ENCODE data around the gene PRDM8. TPM values are rescaled to one million over a fixed set of nuclear protein-coding genes. Genes with fewer than 3 reads are reported as not detected.

PRDM8 gene
- polyA plus RNA-seq, 2 of the 4 experiments (the other 2 are of a cell fraction), result 0.10 to 0.14 TPM

GRCh38 chr4:80215449-80216052 is 18.2 kb downstream of the PRDM8 start:
- no peak overlapping the region for H3K27ac ChIP-seq
- no peaks in the 10 kb centered on the region for H3K9me3 ChIP-seq
- DNase-seq (ENCODE audit: low read depth in 1 of 2, low spot score in 1 of 2) (no peak), ATAC-seq (peak in 1 of 2 experiments; percentile 33; a peak in 1 of 6 replicates), FAIRE-seq (no peak)
- H3K4me2 ChIP-seq, result no peak overlapping the region
- H3K4me3 ChIP-seq, result no peak overlapping the region
- WGBS (ENCODE audit: missing lambda C conversion rate), result 1% methylated on average over 5 of the region's 5 CpGs
- H3K4me1 ChIP-seq, result no peaks in the 10 kb centered on the region
- ChIA-PET POLR2A (no interaction called here), CTCF (interaction anchor here (0.7 to 1.4 kb wide), 7 partner anchors 13 to 1263 kb away, joined by 3 to 7 read pairs (median 5); partner anchors contain the start of gene CFAP299)
- TF ChIP-seq CTCF (IDR thresholded peaks at IDR 0.05) (peak; percentile 58; the same call in 2 of the 3 replicates), RAD21 (conservative IDR thresholded peaks at IDR 0.05 in 1 of 2, IDR thresholded peaks at IDR 0.05 in 1 of 2) (peak; percentile 49 to 60), SMC3 (IDR thresholded peaks at IDR 0.05) (peak; percentile 53; the same call in 2 of the 3 replicates), JUNB (IDR thresholded peaks at IDR 0.05) (no peak), NPAS2 (CRISPR knock-in tag; IDR thresholded peaks at IDR 0.05; ENCODE audit: borderline replicate concordance) (no peak), BHLHE40 (IDR thresholded peaks at IDR 0.05; ENCODE audit: low read depth, low read length) (no peak)

- no peaks in the 10 kb centered on the region for H3K9me3 ChIP-seq
- ChIA-PET POLR2A (no interaction called here), CTCF (interaction anchor here (0.7 to 1.4 kb wide), 7 partner anchors 13 to 1263 kb away, joined by 3 to 7 read pairs (median 5); partner anchors contain the start of gene CFAP299)
- no peaks in the 10 kb centered on the region for H3K4me1 ChIP-seq
- H3K27ac ChIP-seq, result no peak overlapping the region
- no peak for DNase-seq (ENCODE audit: low read depth in 1 of 2, low spot score in 1 of 2)
- H3K4me3 ChIP-seq, result no peak overlapping the region
- 10% methylated on average over 2 of the region's 2 CpGs for WGBS (ENCODE audit: missing lambda C conversion rate)
- ATAC-seq, result no peak
- no peak for FAIRE-seq
- H3K4me2 ChIP-seq, result no peak overlapping the region
- TF ChIP-seq ZSCAN20 (CRISPR knock-in tag; IDR thresholded peaks at IDR 0.05) (no peak), PHF8 (IDR thresholded peaks at IDR 0.05; ENCODE audit: borderline replicate concordance, low read depth) (no peak), BHLHE40 (IDR thresholded peaks at IDR 0.05; ENCODE audit: low read depth, low read length) (no peak), POLR2A (IDR thresholded peaks at IDR 0.05; ENCODE audit: low read length) (no peak), TFCP2L1 (CRISPR knock-in tag; IDR thresholded peaks at IDR 0.05) (no peak), RAD21 (conservative IDR thresholded peaks at IDR 0.05 in 1 of 2, IDR thresholded peaks at IDR 0.05 in 1 of 2) (no peak), RNF2 (IDR thresholded peaks at IDR 0.05; ENCODE audit: borderline replicate concordance, low read depth) (no peak), FOSB (CRISPR knock-in tag; IDR thresholded peaks at IDR 0.05) (no peak), PBX3 (IDR thresholded peaks at IDR 0.05) (no peak), MAZ (IDR thresholded peaks at IDR 0.05; ENCODE audit: borderline replicate concordance, low read depth, low read length) (no peak), CEBPB (IDR thresholded peaks at IDR 0.05) (no peak), E2F6 (IDR thresholded peaks at IDR 0.05; ENCODE audit: borderline replicate concordance, low read depth) (no peak)
Observed at GRCh38 chr4:80216100-80216761, 18.9 kb downstream of the PRDM8 start.

GRCh38 chr4:80219301-80220025 is 22.2 kb downstream of the PRDM8 start:
- no peak for FAIRE-seq
- no peaks in the 10 kb centered on the region for H3K9me3 ChIP-seq
- ChIA-PET CTCF (interaction anchor here (1.0 to 2.5 kb wide), 7 partner anchors 13 to 821 kb away, joined by 3 to 13 read pairs (median 4); partner anchors contain the start of gene FGF5), POLR2A (no interaction called here)
- no peak overlapping the region for H3K4me3 ChIP-seq
- H3K27ac ChIP-seq, result no peak overlapping the region
- H3K4me1 ChIP-seq, result no peaks in the 10 kb centered on the region
- 28% methylated on average over 5 of the region's 5 CpGs for WGBS (ENCODE audit: missing lambda C conversion rate)
- no peak overlapping the region for H3K4me2 ChIP-seq
- ATAC-seq, result no peak
- DNase-seq (ENCODE audit: low read depth in 1 of 2, low spot score in 1 of 2), result no peak
- TF ChIP-seq ATOH8 (CRISPR knock-in tag; IDR thresholded peaks at IDR 0.05; ENCODE audit: low read depth) (no peak), USF2 (IDR thresholded peaks at IDR 0.05) (no peak), RARB (CRISPR knock-in tag; IDR thresholded peaks at IDR 0.05) (no peak), BHLHE40 (IDR thresholded peaks at IDR 0.05; ENCODE audit: low read depth, low read length) (no peak), FOXS1 (CRISPR knock-in tag; IDR thresholded peaks at IDR 0.05) (no peak), PBX3 (IDR thresholded peaks at IDR 0.05) (no peak), HOXA7 (CRISPR knock-in tag; IDR thresholded peaks at IDR 0.05) (no peak), SMC3 (IDR thresholded peaks at IDR 0.05) (no peak), TFCP2L1 (CRISPR knock-in tag; IDR thresholded peaks at IDR 0.05) (no peak), HES2 (IDR thresholded peaks at IDR 0.05) (no peak), NPAS2 (CRISPR knock-in tag; IDR thresholded peaks at IDR 0.05; ENCODE audit: borderline replicate concordance) (no peak), EHF (CRISPR knock-in tag; IDR thresholded peaks at IDR 0.05) (no peak)
